ENCODE data around the gene F11R.
"Not testable (repeated sequence)": the region's sequence is repeated elsewhere in the genome, so short reads cannot be mapped to it uniquely, and the experiment has no call there.

- not testable (repeated sequence) for TF ChIP-seq POLR2A, CTCF (IDR thresholded peaks at IDR 0.05)
Observed at GRCh38 chr1:161022432-161022831, 1.5 kb upstream of the F11R start.

Data from right lobe of liver (tissue), 4 donors.